NCI-H187 (cell line): ENCODE measurements around the gene LIN7A.

Experiments
- DNase-seq, 2 experiments: peaks; one replicate each; lab custom pipeline; 2025; lab: John Stamatoyannopoulos, UW

The LIN7A gene

DNA sequence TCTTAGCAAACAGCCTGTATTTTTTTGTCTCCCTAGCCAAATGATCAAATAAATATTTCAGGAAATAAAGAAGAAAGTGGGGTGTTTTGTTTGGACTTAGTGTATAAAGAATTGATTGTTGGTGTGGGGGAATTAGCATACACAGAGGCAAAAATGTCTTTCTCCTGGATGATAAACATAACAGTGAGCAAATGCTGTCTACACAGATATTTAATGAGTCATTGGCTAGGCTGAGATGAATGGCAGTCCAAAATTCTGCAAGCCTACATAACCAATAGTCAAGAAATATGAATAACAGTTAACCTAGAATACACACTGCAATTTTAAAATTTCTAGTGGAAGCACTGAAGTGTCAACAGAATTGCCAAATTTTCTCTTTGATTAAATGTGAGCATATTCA lies 185.3 kb downstream of the LIN7A start:
- DNase-seq, result no peak

GRCh38 chr12:80749456-80749855 lies 188.3 kb downstream of the LIN7A start:
- DNase-seq, result no peak

GRCh38 chr12:80747800-80748199 lies 189.9 kb downstream of the LIN7A start:
- no peak for DNase-seq

DNA sequence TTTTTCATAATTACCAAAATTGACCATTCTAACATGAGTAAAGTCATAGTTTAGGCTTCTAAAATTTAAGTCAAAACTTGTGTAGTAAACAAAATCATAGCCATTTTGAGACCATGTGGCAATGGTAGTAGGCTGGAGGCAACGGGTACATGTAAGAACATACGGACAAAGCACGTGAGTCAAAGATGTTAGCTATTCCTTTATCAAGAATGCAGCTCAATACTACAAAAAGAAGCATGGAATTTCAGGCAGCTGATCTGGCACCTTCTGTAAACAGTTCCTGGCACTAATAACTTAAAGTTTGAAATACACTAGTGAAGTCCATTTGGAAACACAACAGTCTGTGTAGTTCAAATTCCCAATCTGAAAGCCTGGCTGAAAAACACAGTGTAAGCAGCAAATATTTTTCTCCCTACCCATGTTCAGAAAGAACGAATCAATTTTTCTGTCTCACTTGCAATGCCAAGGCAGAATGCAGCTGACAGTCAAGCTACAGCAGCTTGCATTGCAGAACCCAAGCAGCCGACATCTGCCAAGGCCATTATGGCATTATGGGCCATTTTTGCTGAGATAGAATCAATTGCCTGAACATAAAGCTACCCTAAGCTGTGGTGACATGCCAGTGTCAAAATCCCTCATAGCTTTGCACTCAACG lies 191.8 kb downstream of the LIN7A start:
- no peak for DNase-seq
